IMR-90 (cell line): ENCODE data around the gene TCF7L1. TPM values are rescaled to one million over a fixed set of nuclear protein-coding genes. Genes with fewer than 3 reads are reported as not detected.

ENCODE experiments used
- ATAC-seq: fragments of 200-7000 bp; cut with Tn5 transposase; 2 replicates; pipeline ENCODE4 v1.9.1; 2020; ENCODE audit warnings: low read depth, mild to moderate bottlenecking, moderate library complexity
- BruUV-seq: library from RNA; stranded (reverse); fragments of 400-500 nt; replicated peaks from 2 replicates; lab custom pipeline; 2021; lab: Mats Ljungman, UMichigan
- CTCF ChIA-PET: fragments of 300-600 bp; formaldehyde crosslinking; extraction: SDS; loops from one replicate; lab custom pipeline; 2021; ENCODE audit warnings: antibody characterized with exemption; lab: Yijun Ruan, JAX
- POLR2A ChIA-PET: fragments of 300-600 bp; sonication (Branson Sonifier 250); formaldehyde crosslinking; loops from one replicate; lab custom pipeline; 2022; ENCODE audit warnings: antibody characterized with exemption; ENCODE audit not compliant: unreplicated experiment; lab: Charles Lee
- DNase-seq: peaks from one replicate; pipeline ENCODE4 v3.0.0; 2013
- H2AFZ ChIP-seq: replicated peaks from 2 replicates; pipeline ENCODE3; 2013; ENCODE audit warnings: low read length, mild to moderate bottlenecking; ENCODE audit not compliant: poor library complexity
- H2AK5ac ChIP-seq: 2 replicates; pipeline ENCODE4 v1.6.1; 2013; ENCODE audit warnings: low read depth, low read length, inconsistent platforms
- H2AK9ac ChIP-seq: replicated peaks from 2 replicates; pipeline ENCODE3; 2013; ENCODE audit warnings: mild to moderate bottlenecking, low read depth, low read length, moderate library complexity; ENCODE audit not compliant: poor library complexity
- H2BK120ac ChIP-seq: 2 replicates; pipeline ENCODE4 v1.6.1; 2013; ENCODE audit warnings: low read depth, low read length, inconsistent platforms
- H2BK15ac ChIP-seq: 3 replicates; pipeline ENCODE4 v1.6.1; 2013; ENCODE audit warnings: low read depth, low read length, inconsistent platforms
- H2BK20ac ChIP-seq: 2 replicates; pipeline ENCODE4 v1.6.1; 2013; ENCODE audit warnings: low read depth, mild to moderate bottlenecking, inconsistent platforms, low read length, moderate library complexity
- H2BK5ac ChIP-seq: 2 replicates; pipeline ENCODE4 v1.6.1; 2013; ENCODE audit warnings: mild to moderate bottlenecking, low read depth, low read length, inconsistent platforms; ENCODE audit not compliant: poor library complexity, severe bottlenecking
- H3K14ac ChIP-seq: replicated peaks from 2 replicates; pipeline ENCODE4 v1.6.1; 2013; ENCODE audit warnings: low read depth, low read length, inconsistent platforms
- H3K18ac ChIP-seq: 2 replicates; pipeline ENCODE4 v1.6.1; 2013; ENCODE audit warnings: low read depth, low read length, control low read depth
- H3K23ac ChIP-seq: 2 replicates; pipeline ENCODE4 v1.6.1; 2013; ENCODE audit warnings: low read depth, low read length, inconsistent platforms
- H3K27ac ChIP-seq: 2 replicates; pipeline ENCODE4 v1.5.1; 2013; ENCODE audit warnings: mild to moderate bottlenecking, control low read depth, low read length; ENCODE audit not compliant: insufficient read depth
- H3K27me3 ChIP-seq: 2 replicates; pipeline ENCODE4 v1.6.1; 2013; ENCODE audit warnings: low read length; ENCODE audit not compliant: control insufficient read depth, insufficient read depth
- H3K36me3 ChIP-seq: 2 replicates; pipeline ENCODE4 v1.6.1; 2013; ENCODE audit warnings: low read length, mixed read lengths; ENCODE audit not compliant: control insufficient read depth, insufficient read depth
- H3K4ac ChIP-seq: 2 replicates; pipeline ENCODE4 v1.6.1; 2013; ENCODE audit warnings: low read depth, low read length, inconsistent platforms
- H3K4me1 ChIP-seq: 2 replicates; pipeline ENCODE4 v1.6.1; 2013; ENCODE audit warnings: low read length, mixed read lengths; ENCODE audit not compliant: control insufficient read depth, insufficient read depth
- H3K4me2 ChIP-seq: 2 replicates; pipeline ENCODE4 v1.6.1; 2013; ENCODE audit warnings: low read depth, mild to moderate bottlenecking, control low read depth, low read length, moderate library complexity
- H3K4me3 ChIP-seq: 2 replicates; pipeline ENCODE4 v1.5.1; 2013; ENCODE audit warnings: low read depth, mild to moderate bottlenecking, control low read depth, low read length, moderate library complexity; ENCODE audit not compliant: insufficient read depth
- H3K56ac ChIP-seq: 2 replicates; pipeline ENCODE4 v1.6.1; 2013; ENCODE audit warnings: low read length, inconsistent platforms; ENCODE audit not compliant: insufficient read depth; ENCODE audit errors: extremely low read depth
- H3K79me1 ChIP-seq, 2 experiments: 2 replicates each; pipeline ENCODE4 v1.6.1; 2013; ENCODE audit warnings: low read length in 2 of 2, inconsistent platforms in 1 of 2, low read depth in 1 of 2
- H3K9ac ChIP-seq: 2 replicates; pipeline ENCODE4 v1.6.1; 2013; ENCODE audit warnings: low read depth, low read length, control low read depth
- H3K9me1 ChIP-seq: 2 replicates; pipeline ENCODE4 v1.6.1; 2013; ENCODE audit warnings: low read length, inconsistent platforms; ENCODE audit not compliant: insufficient read depth
- H3K9me3 ChIP-seq: 2 replicates; pipeline ENCODE4 v1.6.1; 2013; ENCODE audit warnings: low read length; ENCODE audit not compliant: control insufficient read depth, insufficient read depth
- H4K20me1 ChIP-seq: 2 replicates; pipeline ENCODE4 v1.6.1; 2013; ENCODE audit warnings: low read length, inconsistent platforms; ENCODE audit not compliant: insufficient read depth
- H4K5ac ChIP-seq: 2 replicates; pipeline ENCODE4 v1.6.1; 2013; ENCODE audit warnings: mild to moderate bottlenecking, low read depth, low read length, control low read depth
- H4K8ac ChIP-seq, 2 experiments: 2 replicates each; pipeline ENCODE4 v1.6.1; 2013; ENCODE audit warnings: low read depth in 2 of 2, low read length in 2 of 2, control low read depth in 1 of 2, inconsistent platforms in 1 of 2
- H4K91ac ChIP-seq: 2 replicates; pipeline ENCODE4 v1.6.1; 2013; ENCODE audit warnings: low read depth, low read length, inconsistent platforms; ENCODE audit not compliant: insufficient read depth
- BHLHE40 ChIP-seq: fragments of 150-350 bp; IDR thresholded peaks from 2 replicates; pipeline ENCODE4 v1.6.1; 2016; ENCODE audit warnings: mild to moderate bottlenecking, low read depth, low read length
- CEBPB ChIP-seq: IDR thresholded peaks from 2 replicates; pipeline ENCODE4 v1.6.1; 2012; ENCODE audit warnings: low read depth, low read length, improper control_type of control experiment
- CHD1 ChIP-seq: IDR thresholded peaks from 2 replicates; pipeline ENCODE4 v1.6.1; 2012; ENCODE audit warnings: low read depth, low read length, improper control_type of control experiment
- CTCF ChIP-seq: conservative IDR thresholded peaks from 2 replicates; pipeline ENCODE4 v1.5.1; 2012; ENCODE audit warnings: mild to moderate bottlenecking, low read depth, low read length, improper control_type of control experiment
- ELK1 ChIP-seq: fragments of 150-350 bp; IDR thresholded peaks from 2 replicates; pipeline ENCODE4 v1.6.1; 2016; ENCODE audit warnings: low read depth, mild to moderate bottlenecking, low read length, moderate library complexity, borderline replicate concordance
- FOS ChIP-seq: fragments of 150-350 bp; IDR thresholded peaks from 2 replicates; pipeline ENCODE4 v1.6.1; 2016; ENCODE audit warnings: low read depth, low read length
- MAFK ChIP-seq: IDR thresholded peaks from 2 replicates; pipeline ENCODE4 v1.6.1; 2012; ENCODE audit warnings: low read depth, low read length, improper control_type of control experiment
- MAZ ChIP-seq: IDR thresholded peaks from 2 replicates; pipeline ENCODE4 v1.6.1; 2012; ENCODE audit warnings: low read depth, mild to moderate bottlenecking, low read length, improper control_type of control experiment, moderate library complexity, borderline replicate concordance
- MXI1 ChIP-seq: IDR thresholded peaks from 2 replicates; pipeline ENCODE4 v1.6.1; 2012; ENCODE audit warnings: low read depth, mild to moderate bottlenecking, low read length, moderate library complexity, borderline replicate concordance
- NFE2L2 ChIP-seq: fragments of 150-350 bp; IDR thresholded peaks from 2 replicates; pipeline ENCODE4 v1.6.1; 2016; ENCODE audit warnings: low read depth, mild to moderate bottlenecking, low read length
- POLR2A ChIP-seq: IDR thresholded peaks from 2 replicates; pipeline ENCODE4 v1.6.1; 2012; ENCODE audit warnings: mild to moderate bottlenecking, low read depth, low read length
- RAD21 ChIP-seq: IDR thresholded peaks from 2 replicates; pipeline ENCODE4 v1.6.1; 2012; ENCODE audit warnings: low read length, improper control_type of control experiment
- RCOR1 ChIP-seq: IDR thresholded peaks from 2 replicates; pipeline ENCODE4 v1.6.1; 2012; ENCODE audit warnings: mild to moderate bottlenecking, low read length, improper control_type of control experiment; ENCODE audit not compliant: insufficient replicate concordance
- RFX5 ChIP-seq: IDR thresholded peaks from 2 replicates; pipeline ENCODE4 v1.8.0; 2012; ENCODE audit warnings: low read depth, mild to moderate bottlenecking, low read length, moderate library complexity
- SMC3 ChIP-seq: fragments of 150-350 bp; IDR thresholded peaks from 2 replicates; pipeline ENCODE4 v1.6.1; 2016; ENCODE audit warnings: low read depth, mild to moderate bottlenecking, antibody characterized with exemption, low read length, moderate library complexity
- USF2 ChIP-seq: fragments of 150-350 bp; IDR thresholded peaks from 2 replicates; pipeline ENCODE4 v1.6.1; 2017; ENCODE audit warnings: mild to moderate bottlenecking, antibody characterized with exemption, low read length, low read depth
- WGBS, 2 experiments: methylation state at CpG; one replicate each; pipeline versions ENCODE4 v1.1.5 to v1.1.7; 2013; ENCODE audit warnings: missing lambda C conversion rate in 2 of 2; ENCODE audit not compliant: insufficient read length in 1 of 2; ENCODE audit errors: extremely low coverage in 2 of 2; 5-methylcytosine and 5-hydroxymethylcytosine counted together
- dilution Hi-C: fragments of 300-500 bp; cut with HindIII; formaldehyde crosslinking; loops from one replicate; pipeline ENCODE4 v1.14.3; 2018; ENCODE audit warnings: low sequenced_read_pairs; ENCODE audit not compliant: unreplicated experiment
- in situ Hi-C: fragments of 300-500 bp; cut with MboI; formaldehyde crosslinking; loops from 3 replicates; pipeline ENCODE4 v1.14.3; 2019; ENCODE audit warnings: low sequenced_read_pairs, inconsistent platforms, mixed read lengths
- intact Hi-C: fragments of 100-400 bp; cut with micrococcal nuclease; formaldehyde crosslinking; loops from 2 replicates; pipeline ENCODE4 v1.10.0; 2022
- polyA plus RNA-seq, 3 experiments: library from polyadenylated mRNA; depleted of rRNA; stranded (reverse); fragments of >200 nt; gene quantifications; 2 replicates each; pipeline ENCODE4 v1.2.3, GENCODE V29; 2012; ENCODE audit warnings: low replicate concordance in 1 of 3
- total RNA-seq: library from RNA; depleted of rRNA; stranded (reverse); fragments of >200 nt; gene quantifications from 2 replicates; pipeline ENCODE4 v1.2.3, GENCODE V29; 2012

TCF7L1 gene
- total and polyA plus RNA-seq, 2 of the 4 experiments (the other 2 are of a cell fraction), result 0.72 to 11.1 TPM

- no peak for ATAC-seq
- H2AFZ ChIP-seq, result no peak overlapping the region
- BruUV-seq, result no TSS peak
- H4K20me1 ChIP-seq, result peaks cover 50% of the 10 kb centered on the region
- peaks cover 13 to 75% of the 10 kb centered on the region in 2 experiments for H3K79me1 ChIP-seq
- H3K9ac ChIP-seq, result peak overlapping the region; percentile 10; the same call in 1 of the 2 replicates
- dilution Hi-C loops, result no loop called here
- H3K9me1 ChIP-seq, result peaks cover 8% of the 10 kb centered on the region
- H3K18ac ChIP-seq, result no peak overlapping the region
- WGBS, 2 experiments, result no CpG with 5 or more reads among the region's 9 CpGs
- no peak overlapping the region for H2AK5ac ChIP-seq
- H3K4me1 ChIP-seq, result peaks cover 7% of the 10 kb centered on the region
- H2BK20ac ChIP-seq, result no peak overlapping the region
- H2BK15ac ChIP-seq, result no peak overlapping the region
- no peak overlapping the region for H4K5ac ChIP-seq
- no peaks in the 10 kb centered on the region for H3K9me3 ChIP-seq
- H4K91ac ChIP-seq, result no peak overlapping the region
- H3K36me3 ChIP-seq, result peaks cover 46% of the 10 kb centered on the region
- no peak overlapping the region for H3K4ac ChIP-seq
- no peak overlapping the region for H3K14ac ChIP-seq
- H3K4me3 ChIP-seq, result peak overlapping the region; percentile 57
- H3K56ac ChIP-seq, result no peak overlapping the region
- CTCF ChIA-PET, result no interaction called here
- DNase-seq, result no peak
- in situ Hi-C loops, result no loop called here
- no peak overlapping the region for H2BK120ac ChIP-seq
- H3K27ac ChIP-seq, result no peak overlapping the region
- peak overlapping the region; percentile 100 for H3K4me2 ChIP-seq
- H4K8ac ChIP-seq, result no peak overlapping the region
- intact Hi-C loops, result loop anchor here (5.0 kb wide), 1 partner anchor 227 kb away; no protein-coding TSS in a partner anchor
- no peaks in the 10 kb centered on the region for H3K27me3 ChIP-seq
- POLR2A ChIA-PET, result no interaction called here
- peak overlapping the region; percentile 56; the same call in 1 of the 2 replicates for H3K23ac ChIP-seq
- H2BK5ac ChIP-seq, result peak overlapping the region; percentile 4
- no peak for TF ChIP-seq FOS
- no peak for TF ChIP-seq RFX5
- TF ChIP-seq CTCF, result no peak
- TF ChIP-seq NFE2L2, result no peak
- TF ChIP-seq RAD21, result no peak
- no peak for TF ChIP-seq ELK1
- no peak for TF ChIP-seq POLR2A
- no peak for TF ChIP-seq MAFK
- TF ChIP-seq CEBPB, result no peak
- no peak for TF ChIP-seq BHLHE40
- no peak for TF ChIP-seq MXI1
- no peak for TF ChIP-seq SMC3
- no peak for TF ChIP-seq RCOR1
- no peak for TF ChIP-seq CHD1
- TF ChIP-seq MAZ, result no peak
- TF ChIP-seq USF2, result no peak
- H2AK9ac ChIP-seq, result no peak overlapping the region
Measured at GRCh38 chr2:85325466-85325811, 192.2 kb downstream of the TCF7L1 start.
